Prostate gland (tissue), 2 donors: ENCODE measurements around the gene TMEM62. TPM values are rescaled to one million over a fixed set of nuclear protein-coding genes. Genes with fewer than 3 reads are reported as not detected.

Experiments
- DNase-seq: peaks from one replicate; pipeline ENCODE4 v3.0.0-alpha.2; 2019; ENCODE audit warnings: low spot score
- H3K27ac ChIP-seq, 2 donors: fragments of 200-600 bp; sonication (generic); 2 replicates each; pipeline ENCODE4 v1.5.1; 2017 to 2019
- H3K27me3 ChIP-seq: fragments of 200-600 bp; sonication (generic); replicated peaks from 2 replicates; pipeline ENCODE4 v1.5.1; 2019; ENCODE audit not compliant: insufficient read depth
- H3K36me3 ChIP-seq, 2 donors: fragments of 200-600 bp; sonication (generic); 1 replicate in 1 of 2; 2 replicates in 1 of 2; pipeline versions ENCODE4 v1.5.1 to v1.8.1; 2017 to 2019
- H3K4me1 ChIP-seq: fragments of 200-600 bp; sonication (generic); replicated peaks from 2 replicates; pipeline ENCODE4 v1.5.1; 2019
- H3K4me3 ChIP-seq, 2 donors: fragments of 200-600 bp; sonication (generic); 2 replicates each; pipeline ENCODE4 v1.5.1; 2017 to 2019
- H3K9me3 ChIP-seq: fragments of 200-600 bp; sonication (generic); 2 replicates; pipeline ENCODE4 v1.5.1; 2017
- CTCF ChIP-seq, 4 experiments: fragments of 200-600 bp in 2 of 4; fragments of 450-650 bp in 2 of 4; sonication (generic) in 2 of 4; IDR thresholded peaks; 1 replicate in 3 of 4; 2 replicates in 1 of 4; pipeline ENCODE4 v1.5.1; 2016 to 2019; ENCODE audit warnings: antibody characterized with exemption in 4 of 4, mild to moderate bottlenecking in 2 of 4, moderate library complexity in 2 of 4
- POLR2A ChIP-seq: fragments of 450-650 bp; IDR thresholded peaks from one replicate; pipeline ENCODE4 v1.6.1; 2016; ENCODE audit warnings: antibody characterized with exemption, mild to moderate bottlenecking
- POLR2AphosphoS5 ChIP-seq: sonication (generic); formaldehyde crosslinking; IDR thresholded peaks from one replicate; pipeline ENCODE4 v1.6.1; 2017; ENCODE audit warnings: antibody characterized with exemption
- WGBS: methylation state at CpG from one replicate; pipeline ENCODE4 v1.1.5; 2018; 5-methylcytosine and 5-hydroxymethylcytosine counted together
- intact Hi-C: fragments of 100-400 bp; cut with DNase I; formaldehyde crosslinking; loops from one replicate; pipeline ENCODE4 v1.14.2; 2022
- total RNA-seq, 2 donors: library from RNA; depleted of rRNA; stranded (reverse); fragments of >200 nt; gene quantifications; one replicate each; pipeline ENCODE4 v1.1.0, GENCODE V29; 2016

TMEM62 gene
- total RNA-seq, 2 donors from 2014 or later, result 34.4 to 35.4 TPM

- 87% methylated on average over 9 of the region's 9 CpGs for WGBS
- H3K9me3 ChIP-seq, result no peaks in the 10 kb centered on the region
- TF ChIP-seq POLR2AphosphoS5 (no peak), CTCF (IDR thresholded peaks at IDR 0.05) (no peak), POLR2A (no peak)
- H3K27ac ChIP-seq, result no peak overlapping the region
- no peak overlapping the region for H3K4me3 ChIP-seq
- no peaks in the 10 kb centered on the region for H3K27me3 ChIP-seq
- intact Hi-C loops, result no loop called here
- no peak for DNase-seq
- H3K36me3 ChIP-seq, result no peaks in the 10 kb centered on the region
- no peaks in the 10 kb centered on the region for H3K4me1 ChIP-seq
These were observed 77.4 kb downstream of the TMEM62 start for GRCh38 chr15:43210807-43211206.

GRCh38 chr15:43211224-43211735, 77.9 kb downstream of the TMEM62 start:
- intact Hi-C loops, result no loop called here
- WGBS, result 86% methylated on average over 4 of the region's 4 CpGs
- no peak overlapping the region for H3K27ac ChIP-seq
- H3K4me3 ChIP-seq, result no peak overlapping the region
- DNase-seq, result no peak
- no peaks in the 10 kb centered on the region for H3K36me3 ChIP-seq
- TF ChIP-seq POLR2AphosphoS5 (no peak), POLR2A (no peak), CTCF (IDR thresholded peaks at IDR 0.05) (no peak)
- no peaks in the 10 kb centered on the region for H3K9me3 ChIP-seq
- no peaks in the 10 kb centered on the region for H3K27me3 ChIP-seq
- H3K4me1 ChIP-seq, result no peaks in the 10 kb centered on the region

- Histone ChIP-seq H3K36me3 (no peaks in the 10 kb centered on the region), H3K27ac (no peak overlapping the region), H3K4me1 (no peaks in the 10 kb centered on the region), H3K4me3 (no peak overlapping the region), H3K9me3 (no peaks in the 10 kb centered on the region), H3K27me3 (no peaks in the 10 kb centered on the region)
- no peak for DNase-seq
- WGBS, result 75% methylated on average over 8 of the region's 8 CpGs
- TF ChIP-seq CTCF (IDR thresholded peaks at IDR 0.05) (no peak), POLR2A (no peak), POLR2AphosphoS5 (no peak)
- intact Hi-C loops, result no loop called here
These were observed 78.9 kb downstream of the TMEM62 start for GRCh38 chr15:43212299-43212698.

- intact Hi-C loops, result no loop called here
- H3K9me3 ChIP-seq, result no peaks in the 10 kb centered on the region
- no peak for TF ChIP-seq POLR2A
- no peaks in the 10 kb centered on the region for H3K27me3 ChIP-seq
- H3K4me1 ChIP-seq, result no peaks in the 10 kb centered on the region
- no peak for DNase-seq
- H3K27ac ChIP-seq, result no peak overlapping the region
- no peaks in the 10 kb centered on the region for H3K36me3 ChIP-seq
- no peak overlapping the region for H3K4me3 ChIP-seq
These were observed 79.6 kb downstream of the TMEM62 start for GRCh38 chr15:43212951-43213350.

GRCh38 chr15:43213466-43213865, 80.1 kb downstream of the TMEM62 start:
- TF ChIP-seq POLR2AphosphoS5 (no peak), POLR2A (no peak), CTCF (IDR thresholded peaks at IDR 0.05) (no peak)
- intact Hi-C loops, result no loop called here
- no peaks in the 10 kb centered on the region for H3K27me3 ChIP-seq
- H3K9me3 ChIP-seq, result no peaks in the 10 kb centered on the region
- H3K36me3 ChIP-seq, result no peaks in the 10 kb centered on the region
- DNase-seq, result no peak
- 85% methylated on average over 5 of the region's 5 CpGs for WGBS
- no peak overlapping the region for H3K4me3 ChIP-seq
- no peaks in the 10 kb centered on the region for H3K4me1 ChIP-seq
- H3K27ac ChIP-seq, result no peak overlapping the region
